DND-41 (cell line): ENCODE data around the gene UBE2V1.

Experiments
- EZH2 ChIP-seq: IDR thresholded peaks from 3 replicates; pipeline ENCODE4 v1.6.1; 2012; ENCODE audit warnings: borderline replicate concordance, low read depth, mild to moderate bottlenecking, moderate library complexity, low read length, inconsistent platforms; ENCODE audit not compliant: severe bottlenecking
- TF ChIP-seq, protein P1 (sequence below): IDR thresholded peaks from 2 replicates; pipeline ENCODE4 v1.5.1; 2012; ENCODE audit warnings: borderline replicate concordance, low read length, moderate library complexity, mild to moderate bottlenecking; ENCODE audit not compliant: poor library complexity, severe bottlenecking; ENCODE audit errors: extremely low read depth

DNA sequence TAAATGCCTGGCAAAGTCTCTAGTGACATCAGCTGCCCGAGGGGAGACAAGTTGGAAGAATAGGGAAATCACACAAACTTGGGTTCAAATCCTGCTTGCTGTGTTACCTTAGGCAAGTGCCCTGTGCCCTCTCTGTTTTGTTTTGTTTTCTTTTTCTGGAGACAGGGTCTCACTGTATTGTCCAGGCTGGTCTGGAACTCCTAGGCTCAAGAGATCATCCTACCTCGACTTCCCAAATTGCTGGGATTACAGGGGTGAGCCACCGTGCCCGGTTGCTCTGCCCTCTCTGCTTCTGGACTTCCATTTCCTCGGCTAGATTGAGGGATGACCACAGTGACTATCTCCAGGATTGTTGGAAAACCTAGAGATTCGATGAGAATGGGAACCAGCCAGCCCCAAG, 74.8 kb downstream of the UBE2V1 start:
- TF ChIP-seq, protein P1, sequence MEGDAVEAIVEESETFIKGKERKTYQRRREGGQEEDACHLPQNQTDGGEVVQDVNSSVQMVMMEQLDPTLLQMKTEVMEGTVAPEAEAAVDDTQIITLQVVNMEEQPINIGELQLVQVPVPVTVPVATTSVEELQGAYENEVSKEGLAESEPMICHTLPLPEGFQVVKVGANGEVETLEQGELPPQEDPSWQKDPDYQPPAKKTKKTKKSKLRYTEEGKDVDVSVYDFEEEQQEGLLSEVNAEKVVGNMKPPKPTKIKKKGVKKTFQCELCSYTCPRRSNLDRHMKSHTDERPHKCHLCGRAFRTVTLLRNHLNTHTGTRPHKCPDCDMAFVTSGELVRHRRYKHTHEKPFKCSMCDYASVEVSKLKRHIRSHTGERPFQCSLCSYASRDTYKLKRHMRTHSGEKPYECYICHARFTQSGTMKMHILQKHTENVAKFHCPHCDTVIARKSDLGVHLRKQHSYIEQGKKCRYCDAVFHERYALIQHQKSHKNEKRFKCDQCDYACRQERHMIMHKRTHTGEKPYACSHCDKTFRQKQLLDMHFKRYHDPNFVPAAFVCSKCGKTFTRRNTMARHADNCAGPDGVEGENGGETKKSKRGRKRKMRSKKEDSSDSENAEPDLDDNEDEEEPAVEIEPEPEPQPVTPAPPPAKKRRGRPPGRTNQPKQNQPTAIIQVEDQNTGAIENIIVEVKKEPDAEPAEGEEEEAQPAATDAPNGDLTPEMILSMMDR = no peak
- TF ChIP-seq EZH2 = no peak
